Natural killer cell (primary cell): ENCODE data around the gene GNB1L. TPM values are rescaled to one million over a fixed set of nuclear protein-coding genes. Genes with fewer than 3 reads are reported as not detected.
A peak's percentile ranks its signal among the peaks of the same experiment; 100 is the strongest.

Experiments used
- ATAC-seq, 3 donors: fragments of 150-1000 bp in 2 of 3; fragments of 200-7000 bp in 1 of 3; cut with Tn5 transposase; 1 replicate in 1 of 3; 2 replicates in 2 of 3; pipeline ENCODE4 v1.10.0; 2021; ENCODE audit warnings: mild to moderate bottlenecking in 2 of 3, moderate library complexity in 2 of 3
- DNase-seq, 2 donors: peaks; one replicate each; pipeline versions ENCODE4 v3.0.0 to v3.0.0-alpha.2; 2013 to 2021; ENCODE audit warnings: mixed read lengths in 1 of 2
- H3K27ac ChIP-seq: one replicate; pipeline ENCODE4 v1.5.1; 2013; ENCODE audit warnings: mild to moderate bottlenecking, low read length
- H3K27me3 ChIP-seq: one replicate; pipeline ENCODE4 v1.6.1; 2013; ENCODE audit warnings: low read length; ENCODE audit not compliant: control insufficient read depth, insufficient read depth
- H3K36me3 ChIP-seq: one replicate; pipeline ENCODE4 v1.6.1; 2013; ENCODE audit warnings: low read length; ENCODE audit not compliant: control insufficient read depth, insufficient read depth
- H3K4me1 ChIP-seq: one replicate; pipeline ENCODE4 v1.6.1; 2013; ENCODE audit warnings: low read length; ENCODE audit not compliant: control insufficient read depth, insufficient read depth
- H3K4me3 ChIP-seq: one replicate; pipeline ENCODE4 v1.5.1; 2013; ENCODE audit warnings: low read length
- H3K9me3 ChIP-seq: one replicate; pipeline ENCODE4 v1.6.1; 2013; ENCODE audit warnings: low read length; ENCODE audit not compliant: control insufficient read depth, insufficient read depth
- H3K27ac Mint-ChIP-seq, 2 donors: one replicate each; pipeline ENCODE4 v1.8.0; 2022; ENCODE audit warnings: mild to moderate bottlenecking in 2 of 2, mixed read lengths in 2 of 2, moderate library complexity in 1 of 2
- H3K27me3 Mint-ChIP-seq, 2 donors: one replicate each; pipeline ENCODE4 v1.8.0; 2022; ENCODE audit warnings: low read depth in 2 of 2, mixed read lengths in 2 of 2
- H3K36me3 Mint-ChIP-seq: one replicate; pipeline ENCODE4 v1.8.0; 2022; ENCODE audit warnings: mixed read lengths
- H3K4me1 Mint-ChIP-seq, 2 donors: one replicate each; pipeline ENCODE4 v1.8.0; 2022; ENCODE audit warnings: mixed read lengths in 2 of 2
- H3K4me3 Mint-ChIP-seq: one replicate; pipeline ENCODE4 v1.8.0; 2022; ENCODE audit warnings: mild to moderate bottlenecking, moderate library complexity, mixed read lengths
- H3K9me3 Mint-ChIP-seq, 2 donors: one replicate each; pipeline ENCODE4 v1.8.0; 2022; ENCODE audit warnings: mixed read lengths in 2 of 2
- WGBS: methylation state at CpG from one replicate; pipeline ENCODE4 v1.1.7; 2013; ENCODE audit warnings: missing lambda C conversion rate; ENCODE audit not compliant: insufficient coverage; 5-methylcytosine and 5-hydroxymethylcytosine counted together
- intact Hi-C: fragments of 100-400 bp; cut with micrococcal nuclease; formaldehyde crosslinking; loops from one replicate; pipeline ENCODE4 v1.14.2; 2022
- total RNA-seq, 4 donors: library from RNA; stranded (reverse); fragments of 120-200 nt in 1 of 4; gene quantifications; one replicate each; pipeline versions ENCODE4 v1.2.3 to v1.2.4, GENCODE V29; 2013 to 2022
- TF ChIP-seq, protein P1 (sequence below): fragments of 200-600 bp; IDR thresholded peaks from one replicate; pipeline ENCODE4 v1.8.0; 2022; ENCODE audit warnings: antibody characterized with exemption

The GNB1L gene
- total RNA-seq, 3 donors from 2014 or later (not counting 1 experiment from before 2014, with no cell fraction given): 5.1 to 5.3 (median 5.3) TPM

DNA sequence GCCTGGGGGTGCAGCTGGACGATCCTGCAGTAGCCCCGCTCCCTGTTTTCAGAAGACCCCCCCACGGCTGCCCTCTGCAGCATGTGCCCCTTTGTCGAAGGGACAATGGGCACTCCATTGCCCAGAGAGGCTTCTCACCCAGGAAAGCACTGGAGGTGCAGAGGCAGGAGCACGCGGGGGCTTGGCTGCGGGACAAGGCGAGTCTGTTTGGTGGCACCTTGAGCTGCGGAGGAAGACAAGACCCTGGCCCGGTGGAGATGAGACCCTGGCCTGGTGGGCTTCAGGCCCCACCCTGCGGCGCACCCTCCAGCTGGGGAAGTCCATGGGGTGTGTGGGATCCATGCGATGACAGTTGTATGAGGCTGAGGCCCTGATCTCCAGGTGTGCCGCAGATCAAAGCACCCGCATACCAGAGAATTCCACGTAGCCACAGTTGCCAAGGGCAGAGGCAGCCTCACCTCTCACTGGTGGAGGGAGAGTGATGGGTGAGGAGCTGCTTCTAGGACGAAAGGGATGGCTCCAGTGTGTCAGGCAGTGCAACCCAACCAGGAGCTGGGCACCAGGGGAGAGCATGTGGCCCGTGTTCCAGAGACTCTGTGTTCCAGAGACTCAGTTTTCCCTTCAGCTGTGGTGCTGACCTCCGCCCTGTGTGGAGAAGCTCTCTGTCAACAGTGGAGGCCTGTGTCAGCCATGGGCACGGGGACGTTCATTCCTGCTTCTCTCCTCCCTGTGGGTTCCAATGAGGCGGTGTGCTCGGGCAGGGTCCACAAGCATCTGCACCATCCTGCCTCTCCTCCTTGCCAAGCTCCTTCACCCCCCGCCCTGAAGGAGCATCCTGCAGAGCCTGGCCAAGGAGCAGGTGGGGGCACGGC, 84.1 kb downstream of the GNB1L start:
- no peak overlapping the region for H3K27ac ChIP-seq
- whole genome bisulfite sequencing: 89% methylated on average over 25 of the region's 25 CpGs
- H3K4me3 Mint-ChIP-seq: no peak overlapping the region
- no peaks in the 10 kb centered on the region for H3K36me3 Mint-ChIP-seq
- no peaks in the 10 kb centered on the region for H3K9me3 Mint-ChIP-seq
- peaks cover 0 to 22% of the 10 kb centered on the region in 2 donors for H3K27me3 Mint-ChIP-seq
- no peaks in the 10 kb centered on the region for H3K36me3 ChIP-seq
- H3K4me1 Mint-ChIP-seq: peaks cover 12 to 22% of the 10 kb centered on the region in 2 donors
- intact Hi-C loops: no loop called here
- TF ChIP-seq, protein P1, sequence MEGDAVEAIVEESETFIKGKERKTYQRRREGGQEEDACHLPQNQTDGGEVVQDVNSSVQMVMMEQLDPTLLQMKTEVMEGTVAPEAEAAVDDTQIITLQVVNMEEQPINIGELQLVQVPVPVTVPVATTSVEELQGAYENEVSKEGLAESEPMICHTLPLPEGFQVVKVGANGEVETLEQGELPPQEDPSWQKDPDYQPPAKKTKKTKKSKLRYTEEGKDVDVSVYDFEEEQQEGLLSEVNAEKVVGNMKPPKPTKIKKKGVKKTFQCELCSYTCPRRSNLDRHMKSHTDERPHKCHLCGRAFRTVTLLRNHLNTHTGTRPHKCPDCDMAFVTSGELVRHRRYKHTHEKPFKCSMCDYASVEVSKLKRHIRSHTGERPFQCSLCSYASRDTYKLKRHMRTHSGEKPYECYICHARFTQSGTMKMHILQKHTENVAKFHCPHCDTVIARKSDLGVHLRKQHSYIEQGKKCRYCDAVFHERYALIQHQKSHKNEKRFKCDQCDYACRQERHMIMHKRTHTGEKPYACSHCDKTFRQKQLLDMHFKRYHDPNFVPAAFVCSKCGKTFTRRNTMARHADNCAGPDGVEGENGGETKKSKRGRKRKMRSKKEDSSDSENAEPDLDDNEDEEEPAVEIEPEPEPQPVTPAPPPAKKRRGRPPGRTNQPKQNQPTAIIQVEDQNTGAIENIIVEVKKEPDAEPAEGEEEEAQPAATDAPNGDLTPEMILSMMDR: no peak
- no peak overlapping the region for H3K4me3 ChIP-seq
- H3K27ac Mint-ChIP-seq: no peak overlapping the region
- DNase-seq (no peak), ATAC-seq (no peak)
- H3K27me3 ChIP-seq: peaks cover 15% of the 10 kb centered on the region
- H3K4me1 ChIP-seq: peaks cover 27% of the 10 kb centered on the region
- no peaks in the 10 kb centered on the region for H3K9me3 ChIP-seq

DNA sequence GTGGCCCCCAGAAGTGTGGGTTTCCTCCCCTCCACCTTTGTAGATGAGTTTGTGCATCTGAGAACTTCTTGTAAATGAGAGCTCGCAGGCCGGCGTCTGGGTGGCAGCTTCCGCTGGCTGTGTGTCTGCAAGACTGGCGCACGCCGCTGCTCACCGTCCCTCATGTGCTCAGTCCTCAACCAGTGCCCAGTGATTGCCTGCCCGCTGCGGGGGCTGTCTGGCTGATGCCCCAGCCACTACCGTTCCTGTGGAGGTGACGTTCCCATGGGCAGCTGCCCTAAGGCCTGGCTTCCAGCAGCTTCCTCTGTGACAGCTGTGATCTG, 85.3 kb downstream of the GNB1L start:
- H3K27ac ChIP-seq: no peak overlapping the region
- no peak overlapping the region for H3K4me3 ChIP-seq
- Mint-ChIP-seq H3K4me1 (peaks cover 12 to 26% of the 10 kb centered on the region in 2 donors), H3K27ac (no peak overlapping the region), H3K9me3 (no peaks in the 10 kb centered on the region), H3K4me3 (no peak overlapping the region), H3K27me3 (peaks cover 6 to 24% of the 10 kb centered on the region in 2 donors), H3K36me3 (no peaks in the 10 kb centered on the region)
- WGBS: 93% methylated on average over 12 of the region's 12 CpGs
- peaks cover 25% of the 10 kb centered on the region for H3K27me3 ChIP-seq
- no peaks in the 10 kb centered on the region for H3K9me3 ChIP-seq
- intact Hi-C loops: no loop called here
- TF ChIP-seq, protein P1: no peak
- peaks cover 33% of the 10 kb centered on the region for H3K4me1 ChIP-seq
- no peak for ATAC-seq
- DNase-seq: no peak
- H3K36me3 ChIP-seq: no peaks in the 10 kb centered on the region

DNA sequence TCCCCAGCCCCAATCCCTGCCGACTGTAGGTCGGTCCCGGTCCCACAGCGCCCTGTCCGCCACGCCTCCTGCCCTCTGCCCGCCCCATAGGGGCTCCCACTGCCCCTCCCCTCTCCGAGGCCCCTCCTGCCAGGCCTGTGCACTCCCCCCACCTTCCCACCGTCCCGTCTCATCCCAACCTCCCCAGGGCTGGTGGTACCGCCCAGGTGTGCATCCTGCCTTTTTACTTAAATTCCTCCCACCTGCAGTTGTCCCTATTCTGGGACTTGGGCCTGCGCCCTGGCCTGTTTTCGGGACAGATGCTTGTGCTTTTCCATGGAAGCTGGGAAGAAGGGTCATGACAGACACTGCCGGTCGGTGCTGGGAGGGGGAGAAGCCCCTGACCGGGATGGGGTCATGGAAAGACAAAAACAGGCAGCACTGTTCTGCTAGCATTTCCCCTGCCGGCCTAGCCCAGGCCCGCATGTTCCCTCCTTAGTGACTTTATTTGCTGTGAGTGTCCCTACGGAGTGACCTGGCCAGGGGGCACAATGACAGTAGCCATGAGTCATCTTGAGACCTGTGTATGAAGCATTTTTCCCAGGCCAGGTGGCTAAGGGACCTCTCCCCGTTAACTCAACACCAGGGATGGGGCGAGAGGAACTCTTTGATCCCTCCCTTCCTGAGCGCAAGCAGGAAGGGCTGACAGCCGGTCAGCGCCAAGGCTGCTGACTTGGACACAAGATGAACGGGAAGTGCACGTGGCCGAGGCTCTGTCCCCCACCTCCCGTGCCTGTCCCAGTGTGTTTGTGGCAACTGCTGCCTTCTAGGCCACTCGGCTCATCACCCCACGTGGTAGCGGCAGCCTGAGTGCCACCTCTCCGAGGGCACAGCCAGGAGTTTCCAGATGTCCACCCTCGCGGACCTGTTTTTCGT, 87.0 kb downstream of the GNB1L start:
- H3K4me1 ChIP-seq: peaks cover 23% of the 10 kb centered on the region
- ATAC-seq: peak; percentile 17 to 42 (median 22)
- 26% methylated on average over 35 of the region's 35 CpGs for WGBS
- H3K27me3 ChIP-seq: peaks cover 25% of the 10 kb centered on the region
- H3K4me1 Mint-ChIP-seq: peaks cover 8 to 21% of the 10 kb centered on the region in 2 donors
- no peaks in the 10 kb centered on the region for H3K36me3 ChIP-seq
- peak overlapping the region; percentile 39 for H3K4me3 ChIP-seq
- no peak overlapping the region for H3K27ac ChIP-seq
- intact Hi-C loops: no loop called here
- H3K27me3 Mint-ChIP-seq: peaks cover 7 to 33% of the 10 kb centered on the region in 2 donors
- no peaks in the 10 kb centered on the region for H3K36me3 Mint-ChIP-seq
- TF ChIP-seq, protein P1: no peak
- no peaks in the 10 kb centered on the region for H3K9me3 ChIP-seq
- peak overlapping the region in 1 of 2 donors; percentile 69 for H3K27ac Mint-ChIP-seq
- no peaks in the 10 kb centered on the region for H3K9me3 Mint-ChIP-seq
- DNase-seq: no peak
- peak overlapping the region; percentile 85 for H3K4me3 Mint-ChIP-seq
